ENCODE measurements around the gene TENT4A. TPM values are rescaled to one million over a fixed set of nuclear protein-coding genes. Genes with fewer than 3 reads are reported as not detected.

Gene TENT4A
- total and polyA plus RNA-seq, 8 donors: 3.5 to 37.4 (median 15.8) TPM

DNA sequence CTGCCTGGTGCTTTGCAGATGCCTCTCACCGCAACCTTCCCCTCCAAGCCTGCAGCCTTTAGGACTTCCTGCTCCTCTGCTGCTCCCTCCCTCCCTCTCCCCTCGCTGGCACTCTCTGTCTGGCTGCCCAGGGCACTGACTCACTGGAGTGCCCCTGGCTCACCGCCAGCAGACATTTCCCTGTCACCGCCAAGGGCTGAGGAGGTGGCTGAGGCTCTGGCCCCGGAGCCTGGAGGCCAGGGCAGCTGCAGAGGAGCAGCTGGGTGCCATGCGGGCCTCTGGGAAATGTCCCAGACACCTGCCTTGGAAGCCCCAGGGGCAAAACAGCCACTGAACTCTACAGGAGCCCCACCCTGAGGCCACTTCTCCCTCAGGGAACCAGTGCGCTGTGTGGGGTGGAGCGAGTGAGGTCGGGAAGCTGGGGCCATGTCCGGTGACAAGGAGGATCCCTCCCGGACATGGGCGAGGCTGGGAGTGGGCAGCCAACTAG is 53.4 kb downstream of the TENT4A start:
- peak overlapping the region in 2 of 4 donors; percentile 2 to 22 for H3K4me3 ChIP-seq
- 28 to 44% (median 35%) methylated on average over 11 to 12 of the region's 12 CpGs for WGBS, 5 donors
- no peaks in the 10 kb centered on the region for H3K27me3 ChIP-seq
- H3K27ac ChIP-seq: peak overlapping the region in 4 of 5 donors; percentile 26 to 68 (median 38)
- peaks cover 12 to 19% (median 18%) of the 10 kb centered on the region in 4 donors for H3K4me1 ChIP-seq
- TF ChIP-seq EP300 (IDR thresholded peaks at IDR 0.05) (no peak), POLR2AphosphoS5 (IDR thresholded peaks at IDR 0.05) (peak in 2 of 3 donors; percentile 46 to 83), POLR2A (IDR thresholded peaks at IDR 0.05) (no peak)
- DNase-seq: peak; percentile 87 to 94
- intact Hi-C loops (cut with DNase I; ENCODE audit: low total_unique reads): no loop called here
- H3K36me3 ChIP-seq: no peaks in the 10 kb centered on the region
- no peaks in the 10 kb centered on the region for H3K9me3 ChIP-seq

DNA sequence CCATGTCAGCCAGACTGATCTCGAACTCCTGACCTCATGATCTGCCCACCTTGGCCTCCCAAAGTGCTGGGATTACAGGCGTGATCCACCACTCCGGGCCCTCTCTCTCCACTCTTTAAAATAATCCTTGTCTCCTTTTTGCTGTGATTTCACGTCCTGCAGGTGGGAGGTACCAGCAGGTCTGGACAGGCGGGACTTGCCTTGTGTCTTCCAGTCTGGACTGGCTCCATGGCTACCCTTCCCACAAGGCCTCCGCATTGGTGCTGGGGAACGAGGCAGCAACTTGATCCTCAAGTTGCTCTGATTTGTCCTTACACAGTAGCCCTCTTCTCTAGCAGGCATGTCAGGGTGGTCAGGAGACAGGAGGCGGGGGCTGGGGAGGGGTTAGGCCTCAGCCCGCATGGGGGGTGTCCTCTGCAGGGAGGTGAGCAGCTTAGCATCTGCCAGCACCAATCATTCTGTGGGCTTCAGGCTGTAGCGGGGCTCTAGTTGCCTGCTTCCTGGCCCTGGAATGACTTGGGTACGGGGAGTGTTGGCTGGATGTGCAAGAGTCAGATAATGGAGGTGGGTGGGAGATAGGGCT is 54.3 kb downstream of the TENT4A start:
- no peak for TF ChIP-seq EP300 (IDR thresholded peaks at IDR 0.05)
- no peak for TF ChIP-seq POLR2AphosphoS5 (IDR thresholded peaks at IDR 0.05)
- TF ChIP-seq, protein P1, sequence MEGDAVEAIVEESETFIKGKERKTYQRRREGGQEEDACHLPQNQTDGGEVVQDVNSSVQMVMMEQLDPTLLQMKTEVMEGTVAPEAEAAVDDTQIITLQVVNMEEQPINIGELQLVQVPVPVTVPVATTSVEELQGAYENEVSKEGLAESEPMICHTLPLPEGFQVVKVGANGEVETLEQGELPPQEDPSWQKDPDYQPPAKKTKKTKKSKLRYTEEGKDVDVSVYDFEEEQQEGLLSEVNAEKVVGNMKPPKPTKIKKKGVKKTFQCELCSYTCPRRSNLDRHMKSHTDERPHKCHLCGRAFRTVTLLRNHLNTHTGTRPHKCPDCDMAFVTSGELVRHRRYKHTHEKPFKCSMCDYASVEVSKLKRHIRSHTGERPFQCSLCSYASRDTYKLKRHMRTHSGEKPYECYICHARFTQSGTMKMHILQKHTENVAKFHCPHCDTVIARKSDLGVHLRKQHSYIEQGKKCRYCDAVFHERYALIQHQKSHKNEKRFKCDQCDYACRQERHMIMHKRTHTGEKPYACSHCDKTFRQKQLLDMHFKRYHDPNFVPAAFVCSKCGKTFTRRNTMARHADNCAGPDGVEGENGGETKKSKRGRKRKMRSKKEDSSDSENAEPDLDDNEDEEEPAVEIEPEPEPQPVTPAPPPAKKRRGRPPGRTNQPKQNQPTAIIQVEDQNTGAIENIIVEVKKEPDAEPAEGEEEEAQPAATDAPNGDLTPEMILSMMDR (IDR thresholded peaks at IDR 0.05): no peak
- TF ChIP-seq POLR2A (IDR thresholded peaks at IDR 0.05): no peak
- DNase-seq: no peak
- Histone ChIP-seq H3K9me3 (no peaks in the 10 kb centered on the region), H3K4me1 (peaks cover 12 to 19% (median 18%) of the 10 kb centered on the region in 4 donors), H3K27ac (no peak overlapping the region), H3K36me3 (no peaks in the 10 kb centered on the region), H3K4me3 (no peak overlapping the region), H3K27me3 (no peaks in the 10 kb centered on the region)
- intact Hi-C loops (cut with DNase I; ENCODE audit: low total_unique reads): no loop called here
- WGBS, 5 donors: 89 to 96% (median 95%) methylated on average over 11 of the region's 11 CpGs

DNA sequence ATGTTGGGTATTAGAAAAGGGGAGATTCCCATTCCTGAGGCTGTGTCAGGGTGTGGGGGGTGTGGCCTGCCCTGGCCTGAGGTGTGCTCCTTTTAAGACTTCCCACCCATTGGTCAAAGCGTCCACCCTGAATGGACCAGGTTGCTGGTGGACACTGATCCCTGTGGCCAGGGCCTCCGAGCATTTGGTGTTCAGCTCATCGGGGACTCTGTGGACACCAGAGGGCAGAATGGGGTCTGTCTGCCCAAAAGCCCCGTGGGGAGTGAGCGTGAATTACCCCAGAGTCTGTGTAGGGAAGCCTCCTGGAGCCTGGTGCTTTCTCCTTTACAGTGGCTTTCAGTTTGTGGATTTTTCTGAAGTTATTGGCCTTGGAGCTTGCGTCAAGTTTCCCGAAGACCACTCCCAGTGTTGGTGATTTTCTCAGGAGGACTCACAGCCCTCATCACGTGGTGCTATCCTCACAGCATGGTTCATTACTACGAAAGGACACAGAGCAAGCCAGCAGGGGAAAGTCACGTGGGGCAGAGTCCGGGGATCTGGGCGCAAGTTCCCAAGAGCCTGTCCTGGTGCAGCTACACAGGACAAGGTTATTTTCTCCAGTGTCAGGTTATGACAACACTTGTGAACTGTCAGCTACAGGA is 55.5 kb downstream of the TENT4A start:
- Histone ChIP-seq H3K27me3 (no peaks in the 10 kb centered on the region), H3K4me1 (peaks cover 12 to 19% (median 18%) of the 10 kb centered on the region in 4 donors), H3K4me3 (no peak overlapping the region), H3K9me3 (no peaks in the 10 kb centered on the region), H3K27ac (no peak overlapping the region), H3K36me3 (no peaks in the 10 kb centered on the region)
- TF ChIP-seq POLR2A (IDR thresholded peaks at IDR 0.05) (no peak), EP300 (IDR thresholded peaks at IDR 0.05) (no peak), POLR2AphosphoS5 (IDR thresholded peaks at IDR 0.05) (no peak)
- TF ChIP-seq, protein P1 (IDR thresholded peaks at IDR 0.05): no peak
- WGBS, 5 donors: 84 to 94% (median 89%) methylated on average over 12 of the region's 12 CpGs
- no peak for DNase-seq
- intact Hi-C loops (cut with DNase I; ENCODE audit: low total_unique reads): no loop called here

DNA sequence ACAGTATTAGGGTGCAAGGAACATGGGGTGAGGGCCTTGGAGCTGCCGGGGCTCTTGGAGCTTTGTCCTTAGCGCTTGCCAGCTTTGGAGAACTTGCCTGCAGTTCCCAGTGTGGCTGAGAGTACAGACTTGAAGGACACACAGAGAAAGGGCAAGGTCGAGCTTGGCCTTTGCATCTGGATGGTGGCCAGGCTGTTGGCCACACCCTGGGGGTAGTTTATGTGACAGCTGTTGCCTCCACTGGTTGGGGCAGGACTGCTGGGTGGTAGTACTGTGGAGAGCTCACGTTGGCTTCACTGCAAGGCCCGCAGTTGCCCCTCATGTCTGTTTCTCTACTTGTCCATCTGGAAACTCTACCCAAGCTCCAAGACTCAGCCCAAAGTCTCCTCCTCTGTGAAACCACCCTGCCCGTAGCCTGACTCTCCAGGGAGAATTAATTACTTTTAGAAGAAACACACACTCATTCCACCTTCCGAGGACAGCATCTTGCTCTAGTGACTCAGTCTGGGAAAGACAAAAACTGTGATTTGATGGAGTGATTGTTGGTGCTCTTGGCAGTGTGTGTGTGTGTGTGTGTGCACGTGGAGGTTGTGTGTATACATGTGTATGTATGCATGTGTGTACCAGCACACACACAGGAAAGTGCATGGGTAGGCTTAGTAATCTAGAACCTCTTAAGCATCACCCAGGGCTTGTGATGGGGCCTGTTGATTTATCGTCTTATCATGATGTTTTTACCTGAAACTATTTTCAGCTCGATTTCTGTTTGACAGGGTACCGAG is 57.8 kb downstream of the TENT4A start:
- TF ChIP-seq POLR2A (IDR thresholded peaks at IDR 0.05) (no peak), EP300 (IDR thresholded peaks at IDR 0.05) (no peak), POLR2AphosphoS5 (IDR thresholded peaks at IDR 0.05) (no peak)
- TF ChIP-seq, protein P1 (IDR thresholded peaks at IDR 0.05): no peak
- no peaks in the 10 kb centered on the region for H3K27me3 ChIP-seq
- intact Hi-C loops (cut with DNase I; ENCODE audit: low total_unique reads): no loop called here
- WGBS, 5 donors: 80 to 86% (median 80%) methylated on average over 9 to 11 of the region's 11 CpGs
- no peak overlapping the region for H3K4me3 ChIP-seq
- peaks cover 9 to 13% (median 10%) of the 10 kb centered on the region in 4 donors for H3K4me1 ChIP-seq
- H3K36me3 ChIP-seq: no peaks in the 10 kb centered on the region
- H3K9me3 ChIP-seq: no peaks in the 10 kb centered on the region
- H3K27ac ChIP-seq: no peak overlapping the region
- DNase-seq: no peak

Data from stomach (tissue), 9 donors.